ENCODE data around the gene PTGIR. TPM values are rescaled to one million over a fixed set of nuclear protein-coding genes. Genes with fewer than 3 reads are reported as not detected.

Gene PTGIR
- polyA plus RNA-seq, 1 donor (not counting 4 experiments of a cell fraction or from before 2014, with no cell fraction given): not detected

GRCh38 chr19:46634656-46635218, 9.8 kb upstream of the PTGIR start:
- Histone ChIP-seq H3K27ac (ENCODE audit: control insufficient read depth, insufficient read depth, low read length) (no peak overlapping the region), H3K9ac (ENCODE audit: control insufficient read depth, extremely low read depth, insufficient read depth, low read length) (no peak overlapping the region), H3K9me3 (ENCODE audit: control insufficient read depth, low read depth, low read length) (no peaks in the 10 kb centered on the region), H3K27me3 (ENCODE audit: control insufficient read depth, extremely low read depth, insufficient read depth, low read length) (peaks cover 57% of the 10 kb centered on the region), H3K9me1 (ENCODE audit: control insufficient read depth, extremely low read depth, insufficient read depth, low read length) (no peaks in the 10 kb centered on the region), H3K4me2 (ENCODE audit: control insufficient read depth, extremely low read depth, insufficient read depth, low read depth, low read length) (peak overlapping the region; percentile 54), H3K36me3 (ENCODE audit: control insufficient read depth in 2 of 2, extremely low read depth in 1 of 2, insufficient read depth in 2 of 2, low read length in 2 of 2) (no peaks in the 10 kb centered on the region), H2AFZ (ENCODE audit: control insufficient read depth, low read length) (peak overlapping the region; percentile 37), H4K20me1 (ENCODE audit: control insufficient read depth, extremely low read depth, insufficient read depth, low read length) (no peaks in the 10 kb centered on the region), H3K4me3 (ENCODE audit: control insufficient read depth in 2 of 3, extremely low read depth in 1 of 3, insufficient read depth in 2 of 3, low read depth in 1 of 3, low read length in 3 of 3) (peak overlapping the region in 2 of 3 experiments; percentile 18 to 46), H3K79me2 (ENCODE audit: control insufficient read depth, insufficient read depth, low read length) (no peaks in the 10 kb centered on the region), H3K4me1 (ENCODE audit: control insufficient read depth, extremely low read depth, insufficient read depth, low read length) (peaks cover 33% of the 10 kb centered on the region)
- TF ChIP-seq, protein P1, sequence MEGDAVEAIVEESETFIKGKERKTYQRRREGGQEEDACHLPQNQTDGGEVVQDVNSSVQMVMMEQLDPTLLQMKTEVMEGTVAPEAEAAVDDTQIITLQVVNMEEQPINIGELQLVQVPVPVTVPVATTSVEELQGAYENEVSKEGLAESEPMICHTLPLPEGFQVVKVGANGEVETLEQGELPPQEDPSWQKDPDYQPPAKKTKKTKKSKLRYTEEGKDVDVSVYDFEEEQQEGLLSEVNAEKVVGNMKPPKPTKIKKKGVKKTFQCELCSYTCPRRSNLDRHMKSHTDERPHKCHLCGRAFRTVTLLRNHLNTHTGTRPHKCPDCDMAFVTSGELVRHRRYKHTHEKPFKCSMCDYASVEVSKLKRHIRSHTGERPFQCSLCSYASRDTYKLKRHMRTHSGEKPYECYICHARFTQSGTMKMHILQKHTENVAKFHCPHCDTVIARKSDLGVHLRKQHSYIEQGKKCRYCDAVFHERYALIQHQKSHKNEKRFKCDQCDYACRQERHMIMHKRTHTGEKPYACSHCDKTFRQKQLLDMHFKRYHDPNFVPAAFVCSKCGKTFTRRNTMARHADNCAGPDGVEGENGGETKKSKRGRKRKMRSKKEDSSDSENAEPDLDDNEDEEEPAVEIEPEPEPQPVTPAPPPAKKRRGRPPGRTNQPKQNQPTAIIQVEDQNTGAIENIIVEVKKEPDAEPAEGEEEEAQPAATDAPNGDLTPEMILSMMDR (optimal IDR thresholded peaks at IDR 0.05 in 1 of 3, IDR thresholded peaks at IDR 0.05 in 1 of 3, conservative IDR thresholded peaks at IDR 0.05 in 1 of 3; ENCODE audit: extremely low read depth in 1 of 3, insufficient read depth in 2 of 3, low read length in 3 of 3): no peak
- no peak for TF ChIP-seq EZH2 (IDR thresholded peaks at IDR 0.05; ENCODE audit: low read length)
- dilution Hi-C loops (cut with MboI; ENCODE audit: extremely low pct_ligation_motif_present, low sequenced_read_pairs): no loop called here
- no peak for DNase-seq (ENCODE audit: low read depth, low spot score)
- FAIRE-seq: no peak

DNA sequence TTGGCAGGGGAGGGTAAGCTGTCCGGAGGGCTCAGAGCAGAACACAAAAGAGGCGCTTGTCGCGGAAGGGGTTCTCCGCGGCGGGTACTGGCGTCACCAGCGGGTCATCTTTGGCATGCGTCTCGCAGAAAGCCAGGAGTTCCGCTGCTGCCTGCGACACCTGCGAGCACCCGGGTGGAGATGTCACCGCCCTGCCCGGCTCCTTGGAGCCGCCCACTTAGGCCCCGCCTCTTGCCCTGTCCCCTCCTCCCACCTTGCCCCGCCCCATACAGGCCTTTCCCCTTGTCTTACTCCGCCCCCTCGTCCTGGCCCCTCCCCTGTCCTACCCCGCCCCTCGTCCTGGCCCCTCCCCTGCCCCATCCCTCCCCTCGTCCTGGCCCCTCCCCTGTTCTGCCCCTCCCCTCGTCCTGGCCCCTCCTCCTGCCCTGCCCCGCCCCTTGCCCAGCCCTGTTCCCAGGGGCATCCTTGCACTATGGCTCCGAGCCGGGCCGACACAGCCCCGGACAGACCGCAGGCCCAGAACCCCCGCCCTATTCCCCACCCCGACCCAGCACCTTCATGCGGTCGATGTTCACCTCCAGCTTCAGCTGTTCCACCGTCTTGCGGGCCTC, 9.3 kb upstream of the PTGIR start:
- Histone ChIP-seq H3K4me2 (ENCODE audit: control insufficient read depth, extremely low read depth, insufficient read depth, low read depth, low read length) (peak overlapping the region; percentile 84), H3K36me3 (ENCODE audit: control insufficient read depth in 2 of 2, extremely low read depth in 1 of 2, insufficient read depth in 2 of 2, low read length in 2 of 2) (no peaks in the 10 kb centered on the region), H3K27ac (ENCODE audit: control insufficient read depth, insufficient read depth, low read length) (no peak overlapping the region), H2AFZ (ENCODE audit: control insufficient read depth, low read length) (peak overlapping the region; percentile 90), H3K4me3 (ENCODE audit: control insufficient read depth in 2 of 3, extremely low read depth in 1 of 3, insufficient read depth in 2 of 3, low read depth in 1 of 3, low read length in 3 of 3) (peak overlapping the region; percentile 30 to 59 (median 57)), H3K27me3 (ENCODE audit: control insufficient read depth, extremely low read depth, insufficient read depth, low read length) (peaks cover 52% of the 10 kb centered on the region), H3K9me1 (ENCODE audit: control insufficient read depth, extremely low read depth, insufficient read depth, low read length) (no peaks in the 10 kb centered on the region), H3K4me1 (ENCODE audit: control insufficient read depth, extremely low read depth, insufficient read depth, low read length) (peaks cover 28% of the 10 kb centered on the region), H3K79me2 (ENCODE audit: control insufficient read depth, insufficient read depth, low read length) (no peaks in the 10 kb centered on the region), H4K20me1 (ENCODE audit: control insufficient read depth, extremely low read depth, insufficient read depth, low read length) (no peaks in the 10 kb centered on the region), H3K9ac (ENCODE audit: control insufficient read depth, extremely low read depth, insufficient read depth, low read length) (peak overlapping the region; percentile 57), H3K9me3 (ENCODE audit: control insufficient read depth, low read depth, low read length) (no peaks in the 10 kb centered on the region)
- peak; percentile 88 for DNase-seq (ENCODE audit: low read depth, low spot score)
- dilution Hi-C loops (cut with MboI; ENCODE audit: extremely low pct_ligation_motif_present, low sequenced_read_pairs): no loop called here
- TF ChIP-seq, protein P1 (optimal IDR thresholded peaks at IDR 0.05 in 1 of 3, IDR thresholded peaks at IDR 0.05 in 1 of 3, conservative IDR thresholded peaks at IDR 0.05 in 1 of 3; ENCODE audit: extremely low read depth in 1 of 3, insufficient read depth in 2 of 3, low read length in 3 of 3): no peak
- no peak for TF ChIP-seq EZH2 (IDR thresholded peaks at IDR 0.05; ENCODE audit: low read length)
- FAIRE-seq: no peak

Measured in keratinocyte (primary cell).